KMS-11 (cell line): Measurements from ENCODE around the gene TMEM176A.

ENCODE experiments used
- H2AFZ ChIP-seq: fragments of 200-600 bp; sonication (generic); 2 replicates; pipeline ENCODE4 v1.6.1; 2016; ENCODE audit warnings: antibody characterized with exemption, mixed run types, low read depth
- H3K27ac ChIP-seq: fragments of 200-600 bp; sonication (generic); 2 replicates; pipeline ENCODE4 v1.6.1; 2016; ENCODE audit warnings: mild to moderate bottlenecking, mixed run types
- H3K27me3 ChIP-seq: fragments of 200-600 bp; sonication (generic); 2 replicates; pipeline ENCODE4 v1.6.1; 2017; ENCODE audit warnings: mild to moderate bottlenecking, low read depth, mixed run types, moderate library complexity; ENCODE audit not compliant: insufficient read depth
- H3K36me3 ChIP-seq: fragments of 200-600 bp; sonication (generic); 2 replicates; pipeline ENCODE4 v1.6.1; 2017; ENCODE audit warnings: mild to moderate bottlenecking, mixed run types; ENCODE audit not compliant: insufficient read depth
- H3K4me1 ChIP-seq: fragments of 200-600 bp; sonication (generic); 2 replicates; pipeline ENCODE4 v1.6.1; 2016; ENCODE audit warnings: mild to moderate bottlenecking, low read depth, mixed run types; ENCODE audit not compliant: poor library complexity, severe bottlenecking
- H3K4me2 ChIP-seq: fragments of 200-600 bp; sonication (generic); 2 replicates; pipeline ENCODE4 v1.7.0; 2016; ENCODE audit warnings: mild to moderate bottlenecking, mixed run types
- H3K4me3 ChIP-seq: fragments of 200-600 bp; sonication (generic); IDR thresholded peaks from 2 replicates; pipeline ENCODE4 v1.6.1; 2017; ENCODE audit warnings: low read depth, low read length, mixed read lengths; ENCODE audit not compliant: insufficient read depth
- H3K79me2 ChIP-seq: fragments of 200-600 bp; sonication (generic); 2 replicates; pipeline ENCODE4 v1.6.1; 2016; ENCODE audit warnings: low read depth, mixed run types; ENCODE audit not compliant: insufficient read depth
- H3K9ac ChIP-seq: fragments of 200-600 bp; sonication (generic); 2 replicates; pipeline ENCODE4 v1.6.1; 2016; ENCODE audit warnings: mild to moderate bottlenecking, mixed run types
- H4K20me1 ChIP-seq: fragments of 200-600 bp; sonication (generic); 2 replicates; pipeline ENCODE4 v1.6.1; 2016; ENCODE audit warnings: mild to moderate bottlenecking, mixed run types; ENCODE audit not compliant: insufficient read depth
- TF ChIP-seq, protein P1 (sequence below): fragments of 200-600 bp; sonication (generic); conservative IDR thresholded peaks from 2 replicates; pipeline ENCODE4 v1.6.1; 2017; ENCODE audit warnings: low read depth, mild to moderate bottlenecking, antibody characterized with exemption, low read length, moderate library complexity, mixed read lengths

Gene TMEM176A

GRCh38 chr7:150838965-150839650 lies 38.5 kb downstream of the TMEM176A start:
- Histone ChIP-seq H3K79me2 (no peaks in the 10 kb centered on the region), H3K4me1 (no peaks in the 10 kb centered on the region), H4K20me1 (no peaks in the 10 kb centered on the region), H3K4me3 (no peak overlapping the region), H2AFZ (no peak overlapping the region), H3K27me3 (no peaks in the 10 kb centered on the region), H3K4me2 (no peak overlapping the region), H3K9ac (no peak overlapping the region), H3K27ac (no peak overlapping the region), H3K36me3 (no peaks in the 10 kb centered on the region)
- TF ChIP-seq, protein P1, sequence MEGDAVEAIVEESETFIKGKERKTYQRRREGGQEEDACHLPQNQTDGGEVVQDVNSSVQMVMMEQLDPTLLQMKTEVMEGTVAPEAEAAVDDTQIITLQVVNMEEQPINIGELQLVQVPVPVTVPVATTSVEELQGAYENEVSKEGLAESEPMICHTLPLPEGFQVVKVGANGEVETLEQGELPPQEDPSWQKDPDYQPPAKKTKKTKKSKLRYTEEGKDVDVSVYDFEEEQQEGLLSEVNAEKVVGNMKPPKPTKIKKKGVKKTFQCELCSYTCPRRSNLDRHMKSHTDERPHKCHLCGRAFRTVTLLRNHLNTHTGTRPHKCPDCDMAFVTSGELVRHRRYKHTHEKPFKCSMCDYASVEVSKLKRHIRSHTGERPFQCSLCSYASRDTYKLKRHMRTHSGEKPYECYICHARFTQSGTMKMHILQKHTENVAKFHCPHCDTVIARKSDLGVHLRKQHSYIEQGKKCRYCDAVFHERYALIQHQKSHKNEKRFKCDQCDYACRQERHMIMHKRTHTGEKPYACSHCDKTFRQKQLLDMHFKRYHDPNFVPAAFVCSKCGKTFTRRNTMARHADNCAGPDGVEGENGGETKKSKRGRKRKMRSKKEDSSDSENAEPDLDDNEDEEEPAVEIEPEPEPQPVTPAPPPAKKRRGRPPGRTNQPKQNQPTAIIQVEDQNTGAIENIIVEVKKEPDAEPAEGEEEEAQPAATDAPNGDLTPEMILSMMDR = no peak

GRCh38 chr7:150842018-150842417 lies 41.4 kb downstream of the TMEM176A start:
- Histone ChIP-seq H2AFZ (no peak overlapping the region), H3K4me2 (no peak overlapping the region), H3K27ac (no peak overlapping the region), H4K20me1 (no peaks in the 10 kb centered on the region), H3K4me3 (no peak overlapping the region), H3K4me1 (no peaks in the 10 kb centered on the region), H3K27me3 (no peaks in the 10 kb centered on the region), H3K36me3 (no peaks in the 10 kb centered on the region), H3K9ac (no peak overlapping the region), H3K79me2 (no peaks in the 10 kb centered on the region)
- TF ChIP-seq, protein P1 = no peak

- no peaks in the 10 kb centered on the region for H3K36me3 ChIP-seq
- H3K79me2 ChIP-seq = no peaks in the 10 kb centered on the region
- no peak overlapping the region for H3K9ac ChIP-seq
- H2AFZ ChIP-seq = no peak overlapping the region
- H3K27ac ChIP-seq = no peak overlapping the region
- H3K4me1 ChIP-seq = no peaks in the 10 kb centered on the region
- no peak overlapping the region for H3K4me3 ChIP-seq
- no peak overlapping the region for H3K4me2 ChIP-seq
- TF ChIP-seq, protein P1 = no peak
- H4K20me1 ChIP-seq = no peaks in the 10 kb centered on the region
- no peaks in the 10 kb centered on the region for H3K27me3 ChIP-seq
These were observed 42.1 kb downstream of the TMEM176A start for GRCh38 chr7:150842716-150843115.

- Histone ChIP-seq H3K79me2 (no peaks in the 10 kb centered on the region), H3K9ac (no peak overlapping the region), H3K4me3 (no peak overlapping the region), H2AFZ (no peak overlapping the region), H3K27ac (no peak overlapping the region), H3K4me1 (no peaks in the 10 kb centered on the region), H3K36me3 (no peaks in the 10 kb centered on the region), H3K27me3 (no peaks in the 10 kb centered on the region), H3K4me2 (no peak overlapping the region), H4K20me1 (no peaks in the 10 kb centered on the region)
- TF ChIP-seq, protein P1 = no peak
These were observed 44.9 kb downstream of the TMEM176A start for GRCh38 chr7:150845421-150845861.
